CD4-positive, alpha-beta T cell treated with Interleukin-17A for 4 hours (primary cell): Measurements from ENCODE around the gene CHN2.

Experiments used
- DNase-seq: peaks from one replicate; pipeline ENCODE4 v3.0.0-alpha.2; 2020; ENCODE audit warnings: mixed read lengths

Gene CHN2

DNA sequence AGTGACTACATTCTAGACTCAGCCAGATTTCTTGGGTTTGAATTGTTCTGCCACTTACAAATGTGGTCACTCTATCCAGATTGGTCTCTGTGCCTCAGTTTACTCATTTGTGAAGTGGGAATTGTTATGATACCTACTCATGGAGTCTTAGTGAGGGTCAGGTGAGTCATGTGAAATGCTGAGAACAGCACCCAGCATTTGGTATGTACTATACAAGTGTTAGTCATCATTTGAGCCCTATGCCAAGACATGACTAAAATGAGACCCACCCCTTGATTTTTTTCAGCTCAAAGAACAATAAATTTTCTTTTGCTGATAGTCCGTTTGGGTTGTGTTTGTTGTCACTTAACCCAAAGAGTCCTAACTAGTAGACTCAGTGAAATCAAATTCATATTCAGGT lies 92.8 kb downstream of the CHN2 start:
- no peak for DNase-seq

GRCh38 chr7:29288181-29289091 lies 93.9 kb downstream of the CHN2 start:
- DNase-seq = no peak

DNA sequence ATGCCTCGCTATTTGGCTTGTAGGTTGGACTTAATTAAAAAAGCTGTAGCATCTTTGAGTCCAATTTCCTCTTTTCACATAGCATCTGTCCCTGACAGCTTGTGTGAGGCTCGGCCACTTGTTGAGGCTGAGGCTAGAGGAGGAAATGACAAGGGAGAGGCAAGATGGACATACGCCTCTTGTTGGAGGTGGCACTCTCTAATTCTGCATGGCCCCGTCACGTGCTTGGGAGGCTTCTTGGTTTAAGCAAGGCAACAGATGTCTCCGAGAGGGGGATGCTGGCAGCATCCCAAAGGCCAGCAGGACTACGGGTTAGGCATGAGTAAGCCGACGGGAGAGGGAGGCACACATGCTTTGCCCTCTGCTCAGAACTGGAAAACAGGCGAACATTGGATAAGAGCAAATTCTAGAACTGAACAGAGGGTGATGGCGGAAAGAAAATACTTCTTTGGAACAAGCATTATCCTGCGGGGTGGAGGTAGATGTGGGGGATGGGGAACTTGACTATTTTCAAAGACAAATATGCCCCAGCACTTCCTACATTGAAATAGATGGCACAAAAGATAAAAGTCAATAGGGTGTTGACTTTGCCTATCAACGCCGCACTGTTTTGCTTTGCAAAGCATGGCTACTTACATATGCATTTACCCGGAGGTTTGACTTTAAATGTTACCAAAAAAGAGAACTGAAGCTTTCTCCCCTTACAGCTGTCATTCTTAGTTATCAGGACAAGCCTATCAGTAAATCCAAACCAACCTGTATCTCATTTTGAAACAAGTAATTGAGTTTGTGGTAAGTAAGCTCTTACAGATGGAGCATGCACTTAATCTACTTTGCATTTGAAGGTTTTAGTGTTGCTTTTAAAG lies 94.8 kb downstream of the CHN2 start:
- DNase-seq = no peak

- DNase-seq = no peak
Observed at GRCh38 chr7:29290829-29291228, 96.3 kb downstream of the CHN2 start.

DNA sequence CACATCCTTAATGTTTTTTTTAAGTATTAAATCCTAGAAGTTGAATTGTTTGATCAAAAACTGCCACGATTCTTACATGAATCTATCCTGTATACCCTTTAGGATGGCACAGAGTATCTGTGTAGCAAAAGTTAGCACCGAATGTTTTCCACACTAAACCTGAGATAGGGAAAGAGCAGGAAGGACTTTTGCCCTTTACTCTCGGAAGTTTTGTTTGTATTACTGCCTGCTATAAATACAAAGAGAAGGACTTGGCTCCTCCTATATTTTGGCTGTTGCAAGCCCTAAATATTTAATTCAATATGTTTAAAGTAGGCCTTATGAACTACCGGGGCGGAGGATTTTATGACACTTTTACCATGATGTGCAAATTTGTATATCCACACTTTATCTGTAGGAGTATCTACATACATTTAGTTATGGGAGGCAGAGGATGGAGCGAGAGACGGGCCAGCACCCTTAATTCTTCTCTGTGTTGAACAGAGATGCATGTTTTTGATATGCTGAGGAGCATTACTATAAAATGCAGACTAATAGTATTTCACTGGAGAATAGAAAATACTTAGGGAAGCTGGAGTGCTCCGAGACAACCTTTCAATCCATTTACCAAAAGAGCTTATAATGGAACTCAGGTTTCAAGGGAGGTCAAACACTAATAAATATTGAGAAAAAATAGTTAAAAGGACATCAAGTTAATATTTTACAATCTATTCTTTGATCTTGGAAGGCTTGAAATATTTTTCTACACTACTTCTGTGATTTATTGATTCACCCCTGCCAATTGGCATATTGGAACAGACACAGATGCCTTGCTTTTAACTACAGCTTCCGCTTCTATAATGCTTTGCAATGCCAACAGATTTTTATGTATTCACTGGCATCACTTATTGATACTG lies 97.4 kb downstream of the CHN2 start:
- no peak for DNase-seq

DNA sequence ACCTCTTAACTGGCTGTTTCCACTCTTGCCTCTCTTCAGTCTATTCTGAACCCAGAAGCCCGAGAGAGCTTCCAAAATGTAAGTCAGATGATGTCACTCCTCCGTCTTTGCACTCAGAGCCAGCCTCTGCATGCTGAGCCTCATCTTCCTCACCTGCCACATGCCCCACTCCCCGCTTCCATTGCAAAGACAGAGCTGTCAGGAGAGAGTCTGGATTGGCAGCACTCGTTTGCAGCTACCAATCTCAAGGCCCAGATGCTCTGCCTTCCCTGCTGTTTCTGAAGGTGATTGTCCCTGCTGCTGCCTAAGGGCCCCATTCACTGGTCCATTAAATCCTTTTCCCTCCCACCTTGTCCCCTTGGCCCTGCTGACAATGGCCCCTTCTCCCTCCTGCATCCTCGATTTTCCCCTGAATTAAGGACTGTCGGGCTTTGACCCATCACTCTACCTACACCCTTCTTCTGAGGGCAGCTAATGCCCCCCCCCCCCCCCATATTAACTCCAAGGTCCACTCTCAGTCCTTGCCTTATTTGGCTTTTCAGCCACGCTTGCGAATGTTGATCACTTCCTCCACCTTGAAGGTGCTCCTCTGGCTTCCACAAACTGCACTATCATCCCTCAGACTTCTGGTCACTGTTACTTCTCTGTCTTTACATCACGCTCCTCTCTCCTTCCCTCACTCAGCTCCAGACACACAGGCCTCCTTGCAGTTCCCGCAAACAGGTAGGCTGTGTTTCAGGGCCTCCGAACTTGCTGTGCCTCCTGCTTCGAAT lies 98.5 kb downstream of the CHN2 start:
- DNase-seq = no peak

- DNase-seq = no peak
Observed at GRCh38 chr7:29296421-29296820, 101.8 kb downstream of the CHN2 start.

GRCh38 chr7:29297194-29297890 lies 102.8 kb downstream of the CHN2 start:
- no peak for DNase-seq

DNA sequence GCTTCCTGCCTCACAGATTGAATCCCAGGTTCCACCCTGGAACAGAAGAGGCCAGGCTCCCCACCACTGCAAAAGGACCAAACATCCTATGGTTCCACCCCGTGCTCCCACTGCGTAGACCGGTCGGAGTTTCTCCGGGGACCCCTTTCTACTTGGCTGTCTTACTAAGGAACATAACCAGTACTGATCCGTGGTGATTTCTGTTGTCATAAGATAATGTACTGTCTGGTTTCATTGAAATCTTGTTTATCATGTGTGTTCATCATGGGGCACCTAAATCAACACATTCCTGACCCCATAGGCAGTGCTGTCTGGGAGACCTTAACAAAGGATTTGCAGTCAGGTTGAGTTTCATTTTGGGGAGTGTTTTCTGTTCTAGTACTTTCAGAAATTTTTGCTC lies 104.5 kb downstream of the CHN2 start:
- no peak for DNase-seq

DNA sequence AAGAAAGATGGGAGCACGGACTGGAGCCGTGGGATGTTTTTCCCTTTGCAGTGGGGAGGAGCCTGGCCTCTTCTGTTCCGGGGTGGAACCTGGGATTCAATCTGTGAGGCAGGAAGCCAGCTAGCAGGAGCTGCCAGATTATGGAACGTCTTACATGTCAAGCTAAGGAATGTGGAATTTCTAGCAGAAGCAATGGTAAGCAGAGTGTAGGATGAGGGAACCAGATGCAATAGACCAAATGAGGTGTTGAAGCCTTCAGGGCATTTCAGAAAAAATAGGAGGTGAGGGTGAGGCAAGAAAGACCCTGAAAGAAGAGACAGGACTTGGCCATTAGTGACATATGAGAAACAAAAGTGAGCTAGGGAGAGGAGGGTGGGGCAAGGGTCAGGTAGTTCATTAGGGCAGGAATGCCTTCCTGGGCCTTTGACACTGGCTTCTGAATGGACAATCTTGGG lies 105.5 kb downstream of the CHN2 start:
- no peak for DNase-seq

DNA sequence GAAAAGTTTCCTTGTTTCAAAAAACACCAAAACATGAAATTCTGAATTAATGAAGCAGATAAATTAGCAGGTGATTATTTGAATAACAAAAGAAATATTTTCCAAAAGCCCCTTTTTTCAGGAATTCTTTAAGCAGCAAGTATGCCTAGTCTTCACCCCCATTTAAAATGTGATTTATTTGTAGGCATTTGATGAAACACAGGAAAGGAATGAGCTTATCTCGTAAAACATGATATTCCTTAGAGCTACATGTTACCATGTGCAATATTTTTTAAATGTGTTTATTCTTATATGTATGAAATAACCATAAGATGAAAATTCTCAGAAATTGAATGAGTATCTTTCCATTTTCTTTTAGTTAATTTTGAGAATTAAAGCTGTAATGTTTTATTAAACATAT lies 106.1 kb downstream of the CHN2 start:
- no peak for DNase-seq

DNA sequence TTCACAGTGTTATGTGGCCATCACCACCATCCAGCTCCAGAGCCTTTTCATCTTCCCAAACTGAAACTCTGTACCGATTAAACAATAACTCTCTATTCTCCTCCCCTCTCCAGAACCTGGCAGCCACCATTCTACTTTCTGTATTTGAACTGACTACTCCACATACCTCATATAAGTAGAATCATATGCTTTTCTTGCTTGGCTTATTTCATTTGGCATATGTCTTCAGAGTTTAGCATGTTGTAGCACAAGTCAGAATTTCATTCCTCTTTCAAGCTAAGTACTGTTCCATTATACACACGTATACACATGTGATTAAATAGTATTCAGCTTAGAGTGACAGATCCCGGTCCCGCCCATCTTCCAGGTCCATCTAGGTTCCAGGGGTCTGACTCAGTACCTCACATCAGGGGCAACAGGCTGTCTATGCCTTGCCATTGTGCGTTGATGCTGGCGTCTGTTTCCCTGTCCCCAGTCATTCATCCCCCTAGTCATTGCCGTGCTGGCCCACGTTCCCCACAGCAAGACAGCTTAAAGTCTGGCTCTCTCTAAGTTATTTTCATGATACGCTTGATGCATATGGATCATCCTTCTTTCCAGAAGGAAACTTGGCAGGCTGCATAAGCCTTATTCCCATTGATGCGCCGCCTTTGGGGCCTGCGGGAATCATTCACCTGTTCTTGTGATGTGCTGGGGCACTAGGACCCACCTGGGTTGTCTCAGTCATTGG lies 108.3 kb downstream of the CHN2 start:
- no peak for DNase-seq

DNA sequence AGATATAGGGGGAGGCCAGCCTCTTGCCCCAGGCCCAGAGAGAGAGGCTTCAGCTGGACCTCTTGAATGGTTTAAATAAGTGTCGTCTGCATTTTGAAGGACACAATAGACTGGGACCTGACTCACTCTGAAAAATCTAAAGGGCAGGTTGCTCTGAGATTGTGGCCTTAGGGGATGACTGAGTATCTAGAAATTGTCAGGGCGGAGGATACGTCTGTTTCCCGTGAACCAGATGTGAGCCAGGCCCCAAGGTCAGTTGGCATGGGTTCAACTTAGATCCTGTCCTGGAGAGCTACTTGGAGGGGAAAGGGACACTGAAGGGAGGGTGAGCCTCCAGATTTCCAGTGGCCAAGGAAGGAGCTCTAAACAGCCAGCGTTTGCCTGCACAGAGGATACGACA lies 110.2 kb downstream of the CHN2 start:
- DNase-seq = no peak

DNA sequence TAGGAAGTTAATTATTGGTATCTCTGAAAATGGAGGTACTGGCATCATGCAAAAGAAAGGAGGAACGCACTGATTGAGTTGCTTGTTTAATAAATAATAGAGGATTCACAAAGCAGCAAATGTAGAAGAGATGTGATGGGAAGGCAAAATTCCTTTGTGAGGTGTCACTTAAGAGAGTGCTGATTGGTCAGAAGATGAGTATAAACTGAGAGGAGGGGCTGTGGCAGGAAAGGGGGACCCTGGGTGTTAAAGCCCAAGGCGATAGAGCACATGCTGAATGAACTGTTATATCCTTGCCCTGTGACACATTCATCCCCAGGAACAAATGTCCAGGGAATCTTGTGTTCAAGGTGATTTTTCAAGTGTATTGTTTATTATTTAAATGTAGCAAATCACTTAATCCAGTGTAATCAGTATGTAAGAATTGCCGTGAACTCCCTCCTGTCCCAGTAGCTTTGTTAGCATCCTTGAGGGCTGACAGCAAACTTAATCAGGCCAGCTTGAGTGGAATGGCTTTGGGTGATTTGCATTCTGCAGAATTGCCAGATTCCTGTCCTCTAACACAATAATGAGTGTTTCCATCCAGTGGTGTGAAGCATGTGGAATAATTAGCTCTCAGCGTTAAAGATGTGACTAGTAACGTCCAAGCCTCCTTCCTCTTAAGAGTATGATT lies 111.9 kb downstream of the CHN2 start:
- DNase-seq = no peak

DNA sequence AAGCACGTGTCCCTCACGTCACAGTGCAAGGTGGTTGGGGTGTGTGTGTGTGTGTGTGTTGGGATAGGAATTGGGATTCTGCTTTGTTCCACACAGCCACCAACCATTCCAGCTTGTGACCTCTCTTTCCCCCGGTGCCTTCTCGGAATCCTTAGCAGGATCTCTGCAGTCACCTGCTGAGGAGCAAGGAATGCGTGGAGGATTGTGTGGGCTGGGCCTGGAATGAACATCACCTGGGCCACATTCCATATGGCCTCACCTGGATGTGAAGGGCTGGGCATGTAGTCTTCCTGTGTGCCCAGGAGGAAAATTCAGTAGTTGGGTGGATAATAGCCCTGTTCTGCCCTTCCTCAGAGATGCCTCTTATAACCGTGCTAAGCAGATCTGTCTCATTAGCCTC lies 113.8 kb downstream of the CHN2 start:
- no peak for DNase-seq

- no peak for DNase-seq
Observed at GRCh38 chr7:29309041-29309854, 114.7 kb downstream of the CHN2 start.

DNA sequence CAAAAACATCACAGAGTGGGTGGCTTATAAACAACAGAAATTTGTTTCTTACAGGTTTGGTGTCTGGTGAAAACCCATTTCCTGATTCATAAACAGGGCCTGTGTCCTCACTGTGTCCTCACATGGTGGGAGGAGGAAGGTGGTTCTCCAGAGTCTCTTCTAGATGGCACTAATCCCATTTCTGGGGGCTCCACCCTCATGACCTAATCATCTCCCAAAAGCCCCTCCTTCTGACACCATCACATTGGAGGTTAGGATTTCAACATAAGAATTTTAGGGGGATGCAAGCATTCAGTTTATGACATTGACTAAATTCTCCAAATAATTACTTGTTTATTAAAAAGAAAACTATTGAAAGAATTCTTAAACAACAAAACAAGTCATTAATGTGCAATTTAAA lies 116.0 kb downstream of the CHN2 start:
- no peak for DNase-seq

GRCh38 chr7:29311314-29311713 lies 116.7 kb downstream of the CHN2 start:
- no peak for DNase-seq

- DNase-seq = no peak
Observed at GRCh38 chr7:29314148-29314547, 119.6 kb downstream of the CHN2 start.
